IPS-15b (cell line): Measurements from ENCODE around the gene PROC.

ENCODE experiments used
- H3K27me3 ChIP-seq: one replicate; pipeline ENCODE4 v1.6.1; 2013; ENCODE audit warnings: low read length; ENCODE audit not compliant: control insufficient read depth, insufficient read depth
- H3K36me3 ChIP-seq: one replicate; pipeline ENCODE4 v1.6.1; 2013; ENCODE audit warnings: low read length; ENCODE audit not compliant: control insufficient read depth, insufficient read depth
- H3K4me1 ChIP-seq: one replicate; pipeline ENCODE4 v1.6.1; 2013; ENCODE audit warnings: mild to moderate bottlenecking, low read length; ENCODE audit not compliant: control insufficient read depth, insufficient read depth
- H3K4me3 ChIP-seq: one replicate; pipeline ENCODE4 v1.5.1; 2013; ENCODE audit warnings: low read depth, low read length
- H3K9ac ChIP-seq: one replicate; pipeline ENCODE4 v1.6.1; 2013; ENCODE audit warnings: low read depth, mild to moderate bottlenecking, low read length
- H3K9me3 ChIP-seq: one replicate; pipeline ENCODE4 v1.6.1; 2013; ENCODE audit warnings: mild to moderate bottlenecking, low read length; ENCODE audit not compliant: control insufficient read depth, insufficient read depth

The PROC gene

GRCh38 chr2:127418300-127419111 lies at the start of gene PROC:
Gene PROC, plus strand, starts transcription at chr2:127418427. Its CDS starts 1,516 bp downstream, at chr2:127419943.
- no peak within 1 kb of the TSS for H3K4me3 ChIP-seq
- no peaks in the 10 kb centered on the region for H3K9me3 ChIP-seq
- H3K36me3 ChIP-seq = no peaks in the 10 kb centered on the region
- no peaks in the 10 kb centered on the region for H3K4me1 ChIP-seq
- peaks cover 55% of the 10 kb centered on the region for H3K27me3 ChIP-seq
- no peak within 1 kb of the TSS for H3K9ac ChIP-seq

- Histone ChIP-seq H3K4me3 (no peak overlapping the region), H3K4me1 (peaks cover 5% of the 10 kb centered on the region), H3K27me3 (no peaks in the 10 kb centered on the region), H3K9me3 (peaks cover 10% of the 10 kb centered on the region), H3K36me3 (no peaks in the 10 kb centered on the region), H3K9ac (no peak overlapping the region)
Observed at GRCh38 chr2:127370010-127370409, 48.2 kb upstream of the PROC start.

- peaks cover 10% of the 10 kb centered on the region for H3K9me3 ChIP-seq
- no peaks in the 10 kb centered on the region for H3K27me3 ChIP-seq
- H3K9ac ChIP-seq = no peak overlapping the region
- H3K4me1 ChIP-seq = no peaks in the 10 kb centered on the region
- no peaks in the 10 kb centered on the region for H3K36me3 ChIP-seq
- H3K4me3 ChIP-seq = no peak overlapping the region
Observed at GRCh38 chr2:127371037-127371436, 47.2 kb upstream of the PROC start.

DNA sequence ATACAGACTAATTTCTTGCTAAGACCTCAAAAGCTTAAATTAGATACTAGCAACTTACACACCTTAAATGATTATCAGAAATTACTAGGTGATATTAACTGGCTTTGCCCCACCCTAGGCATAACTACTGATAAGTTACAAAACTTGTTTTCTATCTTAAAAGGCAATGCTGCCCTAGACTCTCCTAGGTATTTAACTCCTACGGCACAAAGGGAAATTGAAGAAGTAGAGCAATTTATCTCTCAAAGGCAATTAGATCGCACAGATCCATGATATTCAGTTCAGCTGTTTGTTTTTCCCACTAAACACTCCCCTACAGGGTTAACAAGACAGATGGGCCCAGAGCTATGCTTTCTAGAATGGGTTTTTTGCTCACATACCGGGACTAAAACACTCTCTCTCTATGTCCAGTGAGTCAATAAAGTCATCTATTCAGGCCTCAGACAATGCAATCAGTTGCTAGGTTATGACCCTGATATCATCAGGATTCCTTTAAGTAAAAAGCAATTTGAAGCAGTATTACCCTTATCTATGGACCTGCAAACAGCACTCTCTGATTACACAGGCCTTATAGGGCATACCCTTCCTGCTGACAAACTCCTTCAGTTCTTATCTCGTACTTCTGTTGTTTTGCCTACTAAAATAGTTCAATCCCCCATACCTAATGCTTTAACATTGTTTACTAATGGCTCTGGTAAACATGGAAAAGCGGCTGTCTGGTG lies 44.7 kb upstream of the PROC start:
- Histone ChIP-seq H3K4me3 (no peak overlapping the region), H3K9me3 (peaks cover 10% of the 10 kb centered on the region)

DNA sequence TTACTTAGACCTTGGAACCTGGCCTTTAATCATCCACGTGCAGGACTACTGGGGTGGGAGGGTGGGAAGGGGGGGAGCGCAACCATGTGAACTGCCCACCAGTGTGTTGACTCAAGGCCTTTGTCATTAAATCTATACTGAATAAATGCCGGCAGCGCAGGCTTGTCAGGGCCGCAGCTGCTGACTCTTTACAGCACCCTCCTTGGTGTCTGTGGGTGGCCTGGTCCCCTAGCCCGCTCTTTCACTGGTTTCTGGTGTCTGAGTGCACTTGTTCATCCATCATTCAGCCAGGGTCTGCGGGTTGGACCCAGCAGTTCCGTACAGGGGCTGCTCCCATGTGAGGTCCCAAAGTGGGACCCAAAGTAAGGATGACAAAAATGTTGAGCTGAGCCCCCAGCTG lies 42.0 kb upstream of the PROC start:
- Histone ChIP-seq H3K4me3 (no peak overlapping the region), H3K9me3 (peaks cover 10% of the 10 kb centered on the region), H3K36me3 (peaks cover 2% of the 10 kb centered on the region)

More for the DNA sequence above, 44.7 kb upstream of the PROC start:
- Histone ChIP-seq H3K9ac (no peak overlapping the region), H3K4me1 (no peaks in the 10 kb centered on the region), H3K27me3 (no peaks in the 10 kb centered on the region), H3K36me3 (peaks cover 2% of the 10 kb centered on the region)

DNA sequence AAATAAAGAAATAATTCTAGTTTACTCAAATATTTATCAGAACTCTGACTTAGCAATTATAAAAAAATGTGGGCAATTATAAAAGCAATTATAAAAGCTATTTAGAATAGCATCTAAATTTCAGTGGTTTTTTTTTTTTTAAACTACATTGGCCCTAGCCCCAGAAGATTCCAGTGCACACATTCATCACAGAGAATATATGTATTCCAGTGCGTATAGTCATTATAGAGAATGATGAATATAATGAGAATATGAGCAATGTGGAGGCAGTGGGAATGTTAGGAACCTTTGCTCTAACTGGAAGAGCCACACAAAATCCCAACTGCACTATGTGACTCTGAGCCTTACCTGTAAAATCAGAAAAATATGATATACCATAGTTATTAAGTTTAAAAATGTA lies 41.0 kb upstream of the PROC start:
- Histone ChIP-seq H3K4me1 (no peaks in the 10 kb centered on the region), H3K36me3 (peaks cover 2% of the 10 kb centered on the region), H3K9me3 (peaks cover 10% of the 10 kb centered on the region), H3K27me3 (no peaks in the 10 kb centered on the region), H3K9ac (no peak overlapping the region), H3K4me3 (no peak overlapping the region)

More for the DNA sequence above, 42.0 kb upstream of the PROC start:
- H3K9ac ChIP-seq = no peak overlapping the region
- H3K27me3 ChIP-seq = no peaks in the 10 kb centered on the region
- no peaks in the 10 kb centered on the region for H3K4me1 ChIP-seq

GRCh38 chr2:127378720-127379119 lies 39.5 kb upstream of the PROC start:
- H3K9me3 ChIP-seq = peaks cover 4% of the 10 kb centered on the region
- H3K27me3 ChIP-seq = no peaks in the 10 kb centered on the region
- H3K36me3 ChIP-seq = peaks cover 2% of the 10 kb centered on the region
- H3K4me1 ChIP-seq = no peaks in the 10 kb centered on the region
- H3K4me3 ChIP-seq = no peak overlapping the region
- H3K9ac ChIP-seq = no peak overlapping the region

DNA sequence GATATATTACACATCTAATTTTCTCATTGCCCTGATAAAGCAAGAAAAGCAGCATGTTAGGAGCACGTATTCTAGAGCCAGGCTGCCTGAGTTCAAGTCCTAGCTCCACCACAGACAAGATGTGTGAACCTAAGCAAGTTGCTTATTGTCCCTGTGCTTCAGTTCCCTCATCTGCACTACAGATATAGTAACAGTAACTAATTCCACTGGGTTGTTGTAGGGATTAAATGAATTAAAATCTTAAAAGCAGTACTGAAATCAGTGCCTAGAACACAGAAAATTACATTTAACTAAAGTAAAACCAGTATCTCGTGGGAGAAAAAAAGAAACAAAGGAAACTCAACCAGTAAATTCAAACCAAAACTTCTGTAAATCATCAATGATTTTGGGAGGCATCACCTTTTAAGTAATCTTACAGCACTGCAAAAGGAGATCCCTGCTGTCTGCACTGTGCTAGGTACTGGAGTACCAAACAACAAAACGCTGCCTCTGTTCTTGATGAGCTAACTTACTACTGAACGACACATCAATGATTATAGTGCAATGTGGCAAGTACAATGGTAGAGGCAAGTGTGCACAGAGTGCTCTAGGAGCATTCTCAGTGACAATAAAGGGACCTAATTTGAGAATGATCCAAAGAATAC lies 38.4 kb upstream of the PROC start:
- Histone ChIP-seq H3K27me3 (no peaks in the 10 kb centered on the region), H3K9me3 (no peaks in the 10 kb centered on the region), H3K36me3 (peaks cover 2% of the 10 kb centered on the region), H3K4me3 (no peak overlapping the region), H3K9ac (no peak overlapping the region), H3K4me1 (no peaks in the 10 kb centered on the region)

DNA sequence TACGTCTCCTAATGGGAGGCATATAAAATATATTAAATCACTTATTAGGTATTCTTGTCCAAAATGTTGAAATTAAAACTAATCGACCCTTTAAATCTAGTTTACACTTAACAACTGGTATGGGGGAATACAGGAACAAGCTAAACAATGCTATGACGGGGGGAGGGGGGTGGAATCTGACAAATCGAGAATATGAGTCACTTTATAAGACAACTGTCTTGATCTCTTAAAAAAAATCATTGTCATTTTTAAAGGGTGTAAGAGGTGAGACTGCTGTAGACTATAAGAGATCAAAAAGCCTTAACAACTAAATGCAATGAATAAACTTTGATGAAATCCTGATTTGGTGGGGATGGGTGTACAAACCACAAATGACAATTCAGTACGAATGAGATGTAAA lies 36.5 kb upstream of the PROC start:
- peaks cover 2% of the 10 kb centered on the region for H3K36me3 ChIP-seq
- no peaks in the 10 kb centered on the region for H3K4me1 ChIP-seq
- no peak overlapping the region for H3K4me3 ChIP-seq
- no peaks in the 10 kb centered on the region for H3K9me3 ChIP-seq
- H3K9ac ChIP-seq = no peak overlapping the region
- H3K27me3 ChIP-seq = no peaks in the 10 kb centered on the region

DNA sequence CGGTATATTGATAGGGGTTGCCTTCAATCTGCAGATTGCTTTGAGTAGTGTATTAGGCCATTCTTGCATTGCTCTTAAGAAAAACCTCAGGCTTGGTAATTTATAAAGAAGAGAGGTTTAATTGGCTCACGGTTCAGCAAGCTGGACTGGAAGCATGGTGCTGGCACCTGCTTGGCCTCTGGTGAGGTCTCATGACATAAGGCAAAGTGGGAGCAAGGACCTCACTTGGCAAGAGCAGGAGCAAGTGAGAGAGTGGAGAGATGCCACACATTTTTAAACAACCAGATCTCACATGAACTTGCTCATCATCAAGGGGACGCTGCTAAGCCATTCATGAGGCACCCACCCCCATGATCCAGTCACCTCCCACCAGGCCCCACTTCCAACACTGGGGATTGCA lies 35.4 kb upstream of the PROC start:
- H3K9me3 ChIP-seq = no peaks in the 10 kb centered on the region

GRCh38 chr2:127384529-127384928 lies 33.7 kb upstream of the PROC start:
- H3K4me3 ChIP-seq = no peak overlapping the region
- H3K36me3 ChIP-seq = no peaks in the 10 kb centered on the region
- H3K9me3 ChIP-seq = no peaks in the 10 kb centered on the region
- H3K4me1 ChIP-seq = peaks cover 5% of the 10 kb centered on the region
- no peak overlapping the region for H3K9ac ChIP-seq
- peaks cover 3% of the 10 kb centered on the region for H3K27me3 ChIP-seq

More for the DNA sequence above, 35.4 kb upstream of the PROC start:
- no peaks in the 10 kb centered on the region for H3K27me3 ChIP-seq
- H3K4me3 ChIP-seq = no peak overlapping the region
- no peak overlapping the region for H3K9ac ChIP-seq
- no peaks in the 10 kb centered on the region for H3K36me3 ChIP-seq
- H3K4me1 ChIP-seq = no peaks in the 10 kb centered on the region
